ENCODE results near the gene ZSCAN12.

DNA sequence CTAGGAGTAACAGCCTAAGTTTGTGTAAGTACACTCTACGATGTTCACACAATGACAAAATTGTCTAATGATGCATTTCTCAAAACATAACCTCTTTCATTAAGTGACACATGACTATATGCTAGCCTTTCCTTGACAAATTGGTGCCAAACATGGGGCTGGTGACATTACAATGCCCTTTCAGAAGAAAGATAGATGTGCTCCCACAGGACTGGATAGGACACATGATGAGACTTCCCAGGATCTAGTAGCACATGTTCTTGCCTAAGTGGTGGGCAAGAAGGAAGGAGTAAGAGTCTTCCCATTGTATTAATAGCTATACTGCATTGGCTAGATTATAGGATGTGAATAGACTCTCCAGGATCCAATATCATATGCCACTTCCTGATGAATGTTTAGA lies 28.3 kb downstream of the ZSCAN12 start:
- TF ChIP-seq EZH2 (IDR thresholded peaks at IDR 0.05) (no peak), POLR2AphosphoS5 (IDR thresholded peaks at IDR 0.05; ENCODE audit: low read depth, low read length) (no peak), SIN3A (IDR thresholded peaks at IDR 0.05; ENCODE audit: low read depth) (no peak), EZH2phosphoT487 (IDR thresholded peaks at IDR 0.05; ENCODE audit: borderline replicate concordance) (no peak), FOSL1 (IDR thresholded peaks at IDR 0.05; ENCODE audit: low read depth) (no peak), POLR2A (IDR thresholded peaks at IDR 0.05; ENCODE audit: borderline replicate concordance, extremely low read depth, insufficient read depth, insufficient read length) (no peak)
- TF ChIP-seq, protein P1, sequence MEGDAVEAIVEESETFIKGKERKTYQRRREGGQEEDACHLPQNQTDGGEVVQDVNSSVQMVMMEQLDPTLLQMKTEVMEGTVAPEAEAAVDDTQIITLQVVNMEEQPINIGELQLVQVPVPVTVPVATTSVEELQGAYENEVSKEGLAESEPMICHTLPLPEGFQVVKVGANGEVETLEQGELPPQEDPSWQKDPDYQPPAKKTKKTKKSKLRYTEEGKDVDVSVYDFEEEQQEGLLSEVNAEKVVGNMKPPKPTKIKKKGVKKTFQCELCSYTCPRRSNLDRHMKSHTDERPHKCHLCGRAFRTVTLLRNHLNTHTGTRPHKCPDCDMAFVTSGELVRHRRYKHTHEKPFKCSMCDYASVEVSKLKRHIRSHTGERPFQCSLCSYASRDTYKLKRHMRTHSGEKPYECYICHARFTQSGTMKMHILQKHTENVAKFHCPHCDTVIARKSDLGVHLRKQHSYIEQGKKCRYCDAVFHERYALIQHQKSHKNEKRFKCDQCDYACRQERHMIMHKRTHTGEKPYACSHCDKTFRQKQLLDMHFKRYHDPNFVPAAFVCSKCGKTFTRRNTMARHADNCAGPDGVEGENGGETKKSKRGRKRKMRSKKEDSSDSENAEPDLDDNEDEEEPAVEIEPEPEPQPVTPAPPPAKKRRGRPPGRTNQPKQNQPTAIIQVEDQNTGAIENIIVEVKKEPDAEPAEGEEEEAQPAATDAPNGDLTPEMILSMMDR (IDR thresholded peaks at IDR 0.05 in 2 of 3, conservative IDR thresholded peaks at IDR 0.05 in 1 of 3; ENCODE audit: borderline replicate concordance in 1 of 3, insufficient read depth in 1 of 3, low read depth in 2 of 3, low read length in 2 of 3), result no peak
- TF ChIP-seq, protein P2, sequence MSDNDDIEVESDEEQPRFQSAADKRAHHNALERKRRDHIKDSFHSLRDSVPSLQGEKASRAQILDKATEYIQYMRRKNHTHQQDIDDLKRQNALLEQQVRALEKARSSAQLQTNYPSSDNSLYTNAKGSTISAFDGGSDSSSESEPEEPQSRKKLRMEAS (IDR thresholded peaks at IDR 0.05), result no peak
